Measurements from ENCODE around the gene HSPA5.

GRCh38 chr9:125190361-125190801 lies 50.8 kb downstream of the HSPA5 start:
- no peak for TF ChIP-seq CTCF (IDR thresholded peaks at IDR 0.05; ENCODE audit: low read depth, low read length, poor library complexity, severe bottlenecking)
- TF ChIP-seq EZH2phosphoT487 (IDR thresholded peaks at IDR 0.05; ENCODE audit: borderline replicate concordance, low read length) = no peak

Data from DOHH2 (cell line).